Measurements from ENCODE around the gene CD44. TPM values are rescaled to one million over a fixed set of nuclear protein-coding genes. Genes with fewer than 3 reads are reported as not detected.

CD44 gene
- total and polyA plus RNA-seq, 9 donors, result 8.3 to 330 (median 26.0) TPM

- Histone ChIP-seq H3K4me3 (no peak overlapping the region), H3K9me3 (no peaks in the 10 kb centered on the region), H3K27me3 (no peaks in the 10 kb centered on the region), H3K4me1 (ENCODE audit: insufficient read depth) (peaks cover 5% of the 10 kb centered on the region), H3K36me3 (no peaks in the 10 kb centered on the region), H3K27ac (no peak overlapping the region)
- intact Hi-C loops (cut with DNase I), result no loop called here
- TF ChIP-seq EP300 (IDR thresholded peaks at IDR 0.05) (no peak), POLR2A (IDR thresholded peaks at IDR 0.05) (no peak), CTCF (IDR thresholded peaks at IDR 0.05) (no peak)
- DNase-seq, result no peak
- whole genome bisulfite sequencing, 3 donors, result 94 to 99% (median 97%) methylated on average over 1 of the region's 1 CpG
Observed at GRCh38 chr11:35165030-35165422, 26.1 kb downstream of the CD44 start.

- no peaks in the 10 kb centered on the region for H3K9me3 ChIP-seq
- H3K27ac ChIP-seq, result no peak overlapping the region
- DNase-seq, result no peak
- 78 to 84% (median 83%) methylated on average over 8 of the region's 8 CpGs for WGBS, 3 donors
- no peak overlapping the region for H3K4me3 ChIP-seq
- H3K36me3 ChIP-seq, result no peaks in the 10 kb centered on the region
- TF ChIP-seq CTCF (IDR thresholded peaks at IDR 0.05), result no peak
- TF ChIP-seq POLR2A (IDR thresholded peaks at IDR 0.05), result no peak
- no peak for TF ChIP-seq EP300 (IDR thresholded peaks at IDR 0.05)
- H3K27me3 ChIP-seq, result no peaks in the 10 kb centered on the region
- intact Hi-C loops (cut with DNase I), result no loop called here
- H3K4me1 ChIP-seq (ENCODE audit: insufficient read depth), result peaks cover 5% of the 10 kb centered on the region
Observed at GRCh38 chr11:35165423-35166368, 26.7 kb downstream of the CD44 start.

GRCh38 chr11:35166369-35167360 lies 27.7 kb downstream of the CD44 start:
- intact Hi-C loops (cut with DNase I), result no loop called here
- Histone ChIP-seq H3K27ac (no peak overlapping the region), H3K9me3 (no peaks in the 10 kb centered on the region), H3K4me1 (ENCODE audit: insufficient read depth) (peaks cover 5% of the 10 kb centered on the region), H3K36me3 (no peaks in the 10 kb centered on the region), H3K4me3 (no peak overlapping the region), H3K27me3 (no peaks in the 10 kb centered on the region)
- 76 to 85% (median 84%) methylated on average over 11 of the region's 11 CpGs for WGBS, 3 donors
- TF ChIP-seq EP300 (IDR thresholded peaks at IDR 0.05), result no peak
- no peak for TF ChIP-seq CTCF (IDR thresholded peaks at IDR 0.05)
- no peak for TF ChIP-seq POLR2A (IDR thresholded peaks at IDR 0.05)
- DNase-seq, result no peak

- Histone ChIP-seq H3K9me3 (no peaks in the 10 kb centered on the region), H3K4me3 (no peak overlapping the region), H3K4me1 (ENCODE audit: insufficient read depth) (peaks cover 5% of the 10 kb centered on the region), H3K36me3 (no peaks in the 10 kb centered on the region), H3K27ac (no peak overlapping the region), H3K27me3 (no peaks in the 10 kb centered on the region)
- intact Hi-C loops (cut with DNase I), result no loop called here
- no peak for DNase-seq
- no peak for TF ChIP-seq EP300 (IDR thresholded peaks at IDR 0.05)
- TF ChIP-seq CTCF (IDR thresholded peaks at IDR 0.05), result no peak
- no peak for TF ChIP-seq POLR2A (IDR thresholded peaks at IDR 0.05)
- 14 to 48% (median 43%) methylated on average over 2 of the region's 2 CpGs for WGBS, 3 donors
Observed at GRCh38 chr11:35167426-35167954, 28.5 kb downstream of the CD44 start.

Data from ovary (tissue), 9 donors.